Effector CD8-positive, alpha-beta T cell (primary cell): ENCODE measurements around the gene PPP2R5D.

Experiments used
- DNase-seq: peaks from one replicate; lab custom pipeline; 2025; lab: John Stamatoyannopoulos, UW

Gene PPP2R5D

DNA sequence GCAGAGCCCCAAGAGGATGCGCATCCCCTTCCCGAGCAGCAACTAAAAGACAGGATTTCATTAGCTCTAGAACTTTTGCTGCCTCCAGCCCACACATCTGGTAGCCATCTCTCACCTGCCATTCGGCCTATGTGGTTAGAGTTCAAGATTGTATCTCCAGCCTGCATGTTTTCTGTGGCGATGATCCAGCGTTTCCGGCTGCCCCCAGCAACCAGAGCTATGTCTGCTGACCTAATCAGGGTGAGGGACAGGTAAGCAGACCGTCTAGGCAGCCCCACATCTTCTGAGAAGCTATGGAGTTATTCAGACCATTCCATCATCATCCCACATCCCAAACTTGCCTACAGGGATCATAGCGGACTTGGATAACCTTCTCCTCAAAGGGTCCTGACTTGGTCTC, 71.6 kb downstream of the PPP2R5D start:
- DNase-seq: no peak

GRCh38 chr6:43058531-43058930, 74.2 kb downstream of the PPP2R5D start:
- DNase-seq: no peak

DNA sequence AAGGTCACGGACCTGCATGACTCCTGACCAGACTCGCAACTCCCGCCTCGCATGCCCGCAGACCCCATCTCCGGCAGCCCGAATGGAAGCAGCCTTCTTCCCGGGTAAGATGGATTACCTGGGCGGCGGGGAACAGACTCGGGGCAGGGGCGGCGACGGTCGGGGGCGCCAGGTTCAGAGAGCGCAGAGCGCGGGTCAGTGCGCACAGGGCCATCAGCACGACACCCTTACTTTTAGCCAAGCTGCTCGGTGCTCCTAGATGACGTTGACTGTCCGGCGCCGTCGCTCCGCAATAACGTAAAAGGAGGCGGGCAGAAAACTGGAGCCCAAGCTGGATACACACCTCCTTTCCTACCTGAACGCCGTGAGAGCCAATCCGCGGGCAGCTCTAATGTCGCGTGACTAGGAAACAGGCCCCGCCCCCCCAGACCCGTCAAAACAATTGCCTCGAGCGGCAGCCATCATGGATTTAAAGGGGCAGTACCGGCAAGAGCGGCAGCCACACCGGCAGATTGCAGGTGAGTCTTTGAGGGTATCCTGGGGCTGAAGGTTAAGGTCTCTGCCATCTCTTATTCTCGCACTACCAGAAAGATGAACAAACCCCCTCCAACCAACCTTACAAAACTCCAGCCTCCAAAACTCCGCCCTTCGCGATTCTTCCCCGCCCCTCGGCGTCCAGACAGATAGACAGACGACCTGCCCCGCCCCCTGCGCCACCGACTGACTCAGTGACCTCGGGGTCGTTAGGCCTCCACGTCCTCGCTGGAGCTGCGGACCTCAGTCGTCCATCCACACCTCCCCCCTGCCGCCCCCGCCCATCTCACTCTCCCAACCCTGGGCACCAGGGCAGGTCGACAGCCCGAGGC, 75.0 kb downstream of the PPP2R5D start, which contains the start of the genes KLC4 and MRPL2:
KLC4 (plus strand) TSS at position 464 of the 866 bp plus-strand sequence. CDS start 1,705 bp downstream, outside the sequence.
MRPL2 (minus strand) TSS at position 267 of the 866 bp plus-strand sequence; CDS start at position 214, 53 bp downstream.
- peak; percentile 97 for DNase-seq

GRCh38 chr6:43060034-43060754, 75.8 kb downstream of the PPP2R5D start:
- DNase-seq: no peak

DNA sequence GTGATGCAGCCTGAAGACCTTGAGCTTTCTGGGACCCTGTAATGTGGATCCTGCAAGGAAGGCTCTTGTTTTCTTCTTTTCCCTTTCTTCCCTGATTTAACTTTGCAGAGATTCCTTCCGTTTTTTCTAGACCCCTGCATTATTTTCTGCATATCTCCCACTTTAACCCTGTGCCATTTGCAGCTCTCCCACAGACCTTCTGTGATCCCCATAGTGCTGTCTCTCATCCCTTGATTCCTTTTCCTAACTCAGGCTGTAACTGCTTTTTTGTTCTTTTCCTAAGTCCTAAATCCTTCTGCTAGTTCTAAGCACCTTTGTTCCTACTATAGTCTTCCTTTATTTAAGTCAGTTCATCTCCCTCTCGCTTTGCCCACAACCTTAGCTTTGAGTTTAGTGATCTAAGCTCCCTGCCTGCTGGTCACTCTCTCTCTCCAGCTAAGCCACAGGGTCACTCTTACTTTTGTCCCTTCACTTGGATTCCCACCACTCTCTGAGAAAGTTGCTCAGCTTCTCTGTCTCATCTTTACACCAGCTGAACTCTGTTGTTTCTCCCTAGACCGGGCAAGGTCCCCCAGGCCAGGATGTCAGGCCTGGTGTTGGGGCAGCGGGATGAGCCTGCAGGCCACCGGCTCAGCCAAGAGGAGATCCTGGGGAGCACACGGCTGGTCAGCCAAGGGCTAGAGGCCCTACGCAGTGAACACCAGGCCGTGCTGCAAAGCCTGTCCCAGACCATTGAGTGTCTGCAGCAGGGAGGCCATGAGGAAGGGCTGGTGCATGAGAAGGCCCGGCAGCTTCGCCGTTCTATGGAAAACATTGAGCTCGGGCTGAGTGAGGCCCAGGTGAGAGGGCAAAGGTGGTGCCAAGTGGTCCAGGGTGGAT, 76.6 kb downstream of the PPP2R5D start:
- DNase-seq: no peak

DNA sequence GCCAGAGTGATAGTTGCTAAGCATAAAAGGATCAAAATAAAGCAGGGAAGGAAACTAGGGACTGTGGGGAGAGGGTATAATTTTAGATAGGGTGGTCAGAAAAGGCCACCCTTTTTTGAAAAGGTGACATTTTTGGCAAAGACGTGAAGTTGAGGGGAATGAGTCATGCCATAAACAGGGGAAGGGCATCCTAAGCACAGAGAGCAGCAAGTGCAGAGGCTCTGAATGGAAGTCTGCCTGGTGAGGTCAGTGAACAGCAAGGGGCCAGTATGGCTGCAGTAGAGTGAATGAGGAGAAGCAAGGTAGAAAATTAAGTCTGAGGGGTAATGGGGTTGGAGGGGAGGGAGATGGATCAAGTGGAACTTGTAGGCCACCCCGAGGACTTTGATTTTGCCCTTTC, 77.5 kb downstream of the PPP2R5D start:
- no peak for DNase-seq
